Measurements from ENCODE around the gene CD2BP2. TPM values are rescaled to one million over a fixed set of nuclear protein-coding genes. Genes with fewer than 3 reads are reported as not detected.

Gene CD2BP2
- total and polyA plus RNA-seq, 9 of the 15 experiments (the other 6 are each of a cell fraction or from before 2014, with no cell fraction given) = 3.9 to 51.1 (median 32.8) TPM

GRCh38 chr16:30377812-30378235 lies 22.7 kb upstream of the CD2BP2 start (continued):
- TF ChIP-seq BRD4 (IDR thresholded peaks at IDR 0.05) = peak; percentile 91
- no peak for TF ChIP-seq JUN (IDR thresholded peaks at IDR 0.05; ENCODE audit: borderline replicate concordance, low read depth, low read length)
- no peak for TF ChIP-seq JUN (CRISPR knock-in tag; IDR thresholded peaks at IDR 0.05; ENCODE audit: borderline replicate concordance)
- no peak for TF ChIP-seq ZNF75A (CRISPR knock-in tag; IDR thresholded peaks at IDR 0.05)
- TF ChIP-seq CTBP1 (IDR thresholded peaks at IDR 0.05; ENCODE audit: borderline replicate concordance) = no peak
- TF ChIP-seq HDAC6 (IDR thresholded peaks at IDR 0.05; ENCODE audit: low read depth, low read length) = no peak
- peak; percentile 75 for TF ChIP-seq ZBTB12 (CRISPR knock-in tag; IDR thresholded peaks at IDR 0.05)
- TF ChIP-seq FOXK1 (CRISPR knock-in tag; IDR thresholded peaks at IDR 0.05; ENCODE audit: borderline replicate concordance) = no peak
- no peak for TF ChIP-seq SMARCB1 (IDR thresholded peaks at IDR 0.05; ENCODE audit: insufficient read length, low read depth)
- peak; percentile 97 for TF ChIP-seq ZFX (CRISPR knock-in tag; IDR thresholded peaks at IDR 0.05)
- peak; percentile 52; the same call in 1 of the 2 replicates for TF ChIP-seq BACH1 (tag; IDR thresholded peaks at IDR 0.05)
- no peak for TF ChIP-seq ZFP36 (IDR thresholded peaks at IDR 0.05; ENCODE audit: low read depth, low read length, partially characterized antibody)
- TF ChIP-seq ATF3 (IDR thresholded peaks at IDR 0.05) = 0 out of 2 replicates have a peak, but pooled peaks have one; percentile 30
- TF ChIP-seq ATF3 (CRISPR knock-in tag; conservative IDR thresholded peaks at IDR 0.05) = no peak; the same call in 1 of the 2 replicates
- peak; percentile 85 for TF ChIP-seq L3MBTL2 (IDR thresholded peaks at IDR 0.05)
- no peak for TF ChIP-seq BMI1 (IDR thresholded peaks at IDR 0.05; ENCODE audit: low read length)
- no peak for TF ChIP-seq ZNF398 (CRISPR knock-in tag; IDR thresholded peaks at IDR 0.05)
- peak; percentile 55; the same call in 1 of the 2 replicates for TF ChIP-seq MYC (IDR thresholded peaks at IDR 0.05; ENCODE audit: low read depth, low read length)
- peak; percentile 57; the same call in 1 of the 2 replicates for TF ChIP-seq MYC (CRISPR knock-in tag; IDR thresholded peaks at IDR 0.05; ENCODE audit: borderline replicate concordance, low read depth)
- TF ChIP-seq ZNF133 (CRISPR knock-in tag; IDR thresholded peaks at IDR 0.05) = no peak
- TF ChIP-seq RBBP5 (IDR thresholded peaks at IDR 0.05; ENCODE audit: borderline replicate concordance, insufficient read depth, low read length, poor library complexity, severe bottlenecking) = peak; percentile 4
- no peak for TF ChIP-seq ARID2 (IDR thresholded peaks at IDR 0.05)
- peak; percentile 91 for TF ChIP-seq VEZF1 (CRISPR knock-in tag; IDR thresholded peaks at IDR 0.05)
- no peak for TF ChIP-seq RBM25 (IDR thresholded peaks at IDR 0.05; ENCODE audit: low read depth, low read length, severe bottlenecking)
- TF ChIP-seq RBM34 (IDR thresholded peaks at IDR 0.05; ENCODE audit: borderline replicate concordance, insufficient read depth, low read length) = no peak
- no peak for TF ChIP-seq RAD51 (IDR thresholded peaks at IDR 0.05; ENCODE audit: borderline replicate concordance, low read depth)
